Superior temporal gyrus (tissue), 1 donor: ENCODE measurements around the gene WDR1.
A peak's percentile ranks its signal among the peaks of the same experiment; 100 is the strongest.

ENCODE experiments used
- DNase-seq: peaks from one replicate; pipeline ENCODE4 v3.0.0-alpha.2; 2016; ENCODE audit errors: extremely low spot score

Gene WDR1

DNA sequence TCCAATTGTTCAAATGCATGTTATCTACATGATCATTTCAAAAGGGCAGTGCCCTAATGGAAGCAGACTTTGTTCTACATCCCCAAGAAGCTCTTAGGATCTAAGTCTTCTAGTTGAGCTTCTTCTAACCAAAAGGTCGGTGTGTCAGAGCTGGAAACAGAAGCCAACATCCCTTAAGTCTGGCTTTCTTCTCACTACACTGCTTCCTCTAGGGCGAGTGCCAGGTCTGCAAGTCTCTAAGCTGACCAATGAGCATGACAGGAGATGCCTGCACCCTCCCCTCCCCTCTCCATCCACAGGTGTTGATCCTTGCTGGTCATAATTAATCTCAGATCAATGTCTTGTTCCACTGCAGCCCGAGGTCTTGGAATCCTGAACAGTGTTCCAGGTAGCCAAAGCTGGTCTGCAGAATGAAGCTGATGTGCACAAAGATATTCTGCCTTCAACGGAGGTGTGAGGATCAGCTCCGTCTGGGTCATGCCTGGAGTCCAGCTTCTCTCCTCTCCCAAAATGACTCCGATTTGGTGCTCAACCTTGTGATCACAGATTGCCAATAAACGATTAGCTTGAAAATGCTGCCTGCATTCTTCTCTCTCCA is 44.1 kb downstream of the WDR1 start:
- no peak for DNase-seq

DNA sequence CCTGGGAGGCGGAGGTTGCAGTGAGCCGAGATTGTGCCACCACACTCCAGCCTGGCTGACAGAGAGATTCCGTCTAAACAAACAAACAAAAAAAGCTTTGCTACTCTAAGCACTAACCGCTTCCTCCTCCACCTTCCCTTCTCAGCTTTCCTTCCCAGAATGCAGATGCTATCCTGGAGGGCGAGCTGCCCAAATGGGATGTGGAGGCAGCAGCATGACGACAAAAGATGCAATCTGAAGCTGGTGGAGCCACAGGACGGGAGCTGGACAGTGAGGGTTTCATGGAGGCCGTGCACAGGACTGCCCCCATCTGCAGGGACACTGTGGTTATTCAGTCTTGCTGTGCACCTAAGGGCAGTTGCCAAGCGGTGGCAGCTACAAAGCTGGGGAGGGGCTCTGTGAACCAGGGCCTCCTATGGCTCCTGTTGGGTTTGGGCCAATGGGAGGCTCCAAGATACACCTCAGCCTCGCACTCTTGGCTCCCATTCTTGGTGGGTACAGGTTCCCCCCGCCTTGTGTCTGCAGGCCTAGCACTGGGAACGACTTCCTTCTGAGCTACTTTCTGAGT is 47.4 kb downstream of the WDR1 start:
- no peak for DNase-seq

DNA sequence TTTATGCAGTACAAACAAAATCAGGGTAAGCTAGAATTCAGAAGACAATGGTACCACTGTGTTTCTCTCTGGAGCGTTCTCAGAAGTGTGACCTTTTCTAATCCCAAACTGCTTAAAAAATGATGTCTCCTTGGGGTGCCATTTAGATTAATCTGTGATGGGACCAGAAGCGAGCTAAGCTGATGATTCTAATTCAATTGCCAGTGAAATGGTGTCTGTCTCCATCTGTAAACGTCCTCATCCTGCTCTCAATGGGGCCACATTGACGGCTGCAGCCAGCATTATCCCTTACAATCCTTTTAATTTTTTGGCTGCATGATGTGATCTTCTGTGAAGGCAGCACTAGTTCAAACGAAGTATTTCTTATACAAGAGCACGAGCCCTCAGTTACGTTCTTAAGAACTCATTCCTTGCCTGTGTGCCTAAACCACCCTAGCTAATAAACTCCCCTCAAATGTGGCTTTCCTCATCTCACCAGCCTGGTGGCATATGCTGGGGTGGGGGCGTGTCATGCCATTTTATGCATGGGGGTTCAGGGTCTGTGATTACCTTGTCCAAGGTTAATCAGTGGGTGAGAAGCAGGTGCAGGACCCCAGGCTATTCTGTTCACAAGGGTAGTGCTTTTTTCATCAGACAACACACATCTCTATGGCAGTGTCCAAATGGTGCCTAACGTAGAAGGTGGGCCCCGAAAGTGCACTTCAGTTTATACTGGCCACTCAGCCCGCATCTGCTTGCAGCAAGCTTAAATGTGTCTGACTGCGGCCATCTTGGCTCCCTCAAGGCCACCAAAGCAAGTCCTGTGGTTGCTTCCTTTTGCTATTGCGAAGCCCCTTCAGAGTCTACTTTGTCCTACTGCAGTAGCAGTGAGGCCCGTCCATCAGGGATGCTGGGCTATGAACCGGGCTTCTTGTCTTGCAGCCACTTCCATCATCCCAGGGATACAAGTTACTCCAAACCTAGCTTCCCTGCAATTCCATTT is 49.6 kb downstream of the WDR1 start:
- DNase-seq: no peak

DNA sequence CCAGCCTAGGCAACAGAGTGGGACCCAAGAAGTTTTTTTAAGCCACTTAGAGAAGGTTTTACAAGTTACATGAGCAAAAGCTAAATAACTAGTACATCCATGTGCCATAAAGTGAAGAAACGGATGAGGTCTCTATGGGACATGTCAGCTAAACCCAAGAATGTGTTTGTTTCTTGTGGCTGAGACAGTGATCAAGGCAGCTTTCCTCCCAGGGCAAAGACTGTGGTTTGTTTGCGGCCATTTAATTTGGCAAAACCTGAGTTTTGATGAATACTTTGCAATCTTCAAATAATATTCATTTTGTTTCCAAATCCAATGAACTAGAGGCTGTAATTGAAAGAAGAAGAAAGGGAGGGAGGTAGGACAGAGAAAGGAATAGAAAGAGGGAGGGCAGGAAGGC is 50.4 kb downstream of the WDR1 start:
- DNase-seq: no peak

DNA sequence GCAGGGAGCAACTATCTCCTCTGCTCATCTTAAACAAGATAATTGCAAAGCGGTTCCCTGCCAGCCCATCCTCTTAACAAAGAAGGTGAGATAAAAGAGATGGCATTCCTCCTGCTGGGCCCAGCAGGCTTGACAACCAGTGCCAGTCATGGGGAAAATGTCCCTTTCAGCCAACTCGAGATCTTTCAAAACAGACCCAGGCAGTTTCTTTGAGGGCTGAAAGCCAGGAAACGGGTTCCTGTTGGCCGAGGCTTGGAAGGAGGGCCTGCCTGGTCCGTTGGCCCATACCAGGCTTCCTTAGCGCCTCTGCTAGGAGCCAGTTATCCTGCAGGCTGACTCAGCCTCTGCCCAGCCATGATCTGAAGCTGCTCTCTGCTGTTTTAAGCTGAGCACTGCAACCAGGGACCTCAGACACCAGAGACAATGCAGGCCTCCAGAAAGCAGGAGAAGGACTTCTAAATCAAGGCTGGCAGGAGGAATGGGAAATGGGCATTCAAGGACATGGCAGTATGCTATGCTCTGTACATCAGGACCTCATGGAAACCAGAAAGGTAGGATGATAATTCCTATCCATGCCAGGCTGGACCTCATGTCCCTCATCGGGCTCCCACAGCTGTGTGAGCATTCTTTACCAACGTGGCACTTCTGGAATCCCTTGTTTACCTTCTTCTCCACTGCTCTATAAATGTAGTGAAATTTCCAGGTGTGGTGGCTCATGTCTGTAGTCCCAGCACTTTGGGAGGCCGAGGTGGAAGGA is 52.9 kb downstream of the WDR1 start:
- peak; percentile 86 for DNase-seq

DNA sequence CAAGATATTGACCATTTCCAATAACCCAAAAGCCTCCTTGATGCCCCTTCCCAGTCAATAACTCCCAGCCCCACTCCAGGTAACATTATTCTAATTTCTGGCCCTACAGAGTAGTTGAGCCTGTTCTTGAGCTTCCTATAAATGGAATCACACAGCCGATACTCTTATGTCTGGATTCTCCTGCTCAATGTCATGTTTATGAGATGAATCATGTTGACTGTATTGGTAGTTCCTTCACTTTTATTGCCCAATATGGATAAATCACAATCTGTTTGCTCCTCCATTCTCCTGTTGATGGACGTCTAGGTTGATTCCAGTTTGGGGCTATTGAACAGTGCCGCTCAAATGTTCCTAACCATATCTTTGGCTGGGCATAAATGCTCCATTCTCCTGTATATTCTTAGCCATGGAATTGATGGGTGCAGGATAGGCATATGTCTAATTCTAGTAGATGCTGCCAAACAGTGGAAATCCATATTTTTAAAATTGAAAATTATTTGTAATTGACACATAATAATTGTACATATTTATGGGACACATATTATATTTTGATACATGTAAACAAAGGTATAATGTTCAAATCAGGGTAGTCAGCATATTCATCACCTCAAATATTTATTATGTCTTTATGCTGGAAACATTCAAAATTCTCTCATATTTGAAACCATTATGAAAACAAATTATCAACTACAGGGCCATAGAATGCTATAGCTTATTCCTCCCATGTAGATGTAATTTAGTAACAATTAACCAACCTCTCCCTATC is 54.8 kb downstream of the WDR1 start:
- no peak for DNase-seq

DNA sequence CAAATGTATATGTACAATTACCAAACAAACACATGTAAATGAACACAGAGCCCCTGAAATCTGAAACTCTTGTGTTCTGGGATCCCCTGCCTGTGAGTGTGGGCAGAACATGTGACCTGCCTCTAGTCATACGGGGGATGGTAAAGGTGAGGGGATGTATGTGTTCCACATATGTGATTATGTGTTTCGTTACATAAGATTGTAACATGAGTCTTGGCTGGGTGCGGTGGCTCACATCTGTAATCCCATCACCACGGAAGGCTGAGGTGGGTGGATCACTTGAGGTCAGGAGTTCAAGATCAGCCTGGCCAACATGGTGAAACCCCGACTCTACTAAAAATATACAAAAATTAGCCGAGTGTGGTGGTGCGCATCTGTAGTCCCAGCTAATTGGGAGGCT is 58.2 kb downstream of the WDR1 start:
- no peak for DNase-seq

DNA sequence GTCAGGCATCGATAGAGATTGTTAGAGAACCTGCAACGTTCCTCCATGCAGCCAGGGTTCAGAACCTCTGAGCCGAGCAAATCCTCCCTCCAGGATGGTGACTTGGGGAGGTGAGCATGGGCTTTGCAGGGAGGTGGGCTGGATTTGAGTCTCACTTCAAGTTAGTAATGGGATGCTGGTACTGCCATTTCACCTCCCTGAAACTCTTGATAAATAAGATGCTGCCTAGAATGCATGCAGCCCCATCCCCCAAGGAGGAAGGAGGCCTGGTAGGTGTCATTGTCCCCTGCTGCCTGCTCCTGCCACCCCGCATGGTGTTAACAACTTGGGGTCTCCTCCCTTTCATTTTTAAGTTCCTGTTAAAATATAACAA is 59.6 kb downstream of the WDR1 start:
- DNase-seq: no peak

DNA sequence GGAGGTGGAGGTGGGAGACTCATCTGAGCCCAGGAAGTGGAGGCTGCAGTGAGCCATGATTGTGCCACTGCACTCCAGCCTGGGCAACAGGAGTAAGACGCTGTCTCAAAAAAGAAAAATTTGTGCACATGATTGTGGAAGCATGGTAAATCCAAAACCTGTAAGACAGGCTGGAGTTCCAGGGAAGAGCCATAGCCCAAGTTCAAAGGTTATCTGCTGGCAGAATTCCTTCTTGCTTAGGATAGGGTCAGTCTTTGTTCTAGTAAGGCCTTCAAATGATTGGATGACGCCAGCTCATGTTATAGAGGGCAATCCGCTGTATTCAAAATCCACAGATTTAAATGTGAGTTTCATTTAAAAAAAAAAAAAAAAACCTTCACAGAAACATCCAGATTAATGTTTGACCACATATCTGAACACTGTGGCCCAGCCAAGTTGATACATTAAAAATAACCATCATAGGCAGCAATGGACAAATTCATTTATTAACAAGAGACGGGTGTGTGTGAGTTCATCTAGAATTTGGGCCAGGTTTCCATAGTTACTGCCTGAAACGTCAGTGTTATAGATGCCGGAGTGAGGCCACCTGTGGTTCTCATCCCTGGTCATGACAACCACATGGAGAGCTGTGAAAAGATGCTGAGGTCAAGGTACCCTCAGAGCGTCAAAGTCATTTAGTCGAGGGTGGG is 60.1 kb downstream of the WDR1 start:
- no peak for DNase-seq

DNA sequence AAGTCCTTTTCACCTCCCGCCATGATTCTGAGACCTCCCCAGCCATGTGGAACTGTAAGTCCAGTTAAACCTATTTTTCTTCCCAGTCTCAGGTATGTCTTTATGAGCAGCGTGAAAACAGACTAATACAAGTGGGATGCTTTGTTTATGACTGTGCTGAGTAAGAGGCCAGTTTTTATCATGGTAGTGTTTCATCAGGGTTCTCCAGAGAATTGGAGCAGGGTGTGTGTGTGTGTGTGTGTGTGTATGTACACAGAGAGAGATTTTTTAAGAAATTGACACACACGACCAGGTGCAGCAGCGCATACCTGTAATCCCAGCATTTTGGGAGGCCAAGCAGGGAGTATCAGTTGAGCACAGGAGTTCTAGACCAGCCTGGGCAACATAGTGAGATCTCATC is 60.7 kb downstream of the WDR1 start:
- no peak for DNase-seq

DNA sequence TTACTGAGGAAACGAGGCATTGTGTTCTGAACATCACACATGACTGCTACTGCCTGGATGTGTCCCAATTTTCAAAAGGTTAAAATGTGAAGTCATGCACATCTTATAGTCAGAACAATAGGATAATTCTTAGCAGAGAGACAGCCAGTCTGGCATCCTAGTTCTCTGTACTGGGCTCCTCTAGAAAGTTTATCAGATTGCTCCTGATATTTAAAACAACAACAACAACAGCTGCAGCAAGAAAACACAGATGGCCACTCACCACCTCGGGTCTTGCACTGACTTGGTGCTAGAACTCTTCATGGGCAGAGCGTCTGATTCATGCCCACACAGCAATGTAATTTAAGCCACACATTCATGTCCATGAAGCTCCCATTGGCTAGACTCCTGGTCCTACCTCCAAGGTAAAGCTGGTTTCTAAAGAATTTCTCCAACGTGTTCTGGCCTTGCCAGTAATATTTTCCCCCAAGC is 62.0 kb downstream of the WDR1 start:
- no peak for DNase-seq

DNA sequence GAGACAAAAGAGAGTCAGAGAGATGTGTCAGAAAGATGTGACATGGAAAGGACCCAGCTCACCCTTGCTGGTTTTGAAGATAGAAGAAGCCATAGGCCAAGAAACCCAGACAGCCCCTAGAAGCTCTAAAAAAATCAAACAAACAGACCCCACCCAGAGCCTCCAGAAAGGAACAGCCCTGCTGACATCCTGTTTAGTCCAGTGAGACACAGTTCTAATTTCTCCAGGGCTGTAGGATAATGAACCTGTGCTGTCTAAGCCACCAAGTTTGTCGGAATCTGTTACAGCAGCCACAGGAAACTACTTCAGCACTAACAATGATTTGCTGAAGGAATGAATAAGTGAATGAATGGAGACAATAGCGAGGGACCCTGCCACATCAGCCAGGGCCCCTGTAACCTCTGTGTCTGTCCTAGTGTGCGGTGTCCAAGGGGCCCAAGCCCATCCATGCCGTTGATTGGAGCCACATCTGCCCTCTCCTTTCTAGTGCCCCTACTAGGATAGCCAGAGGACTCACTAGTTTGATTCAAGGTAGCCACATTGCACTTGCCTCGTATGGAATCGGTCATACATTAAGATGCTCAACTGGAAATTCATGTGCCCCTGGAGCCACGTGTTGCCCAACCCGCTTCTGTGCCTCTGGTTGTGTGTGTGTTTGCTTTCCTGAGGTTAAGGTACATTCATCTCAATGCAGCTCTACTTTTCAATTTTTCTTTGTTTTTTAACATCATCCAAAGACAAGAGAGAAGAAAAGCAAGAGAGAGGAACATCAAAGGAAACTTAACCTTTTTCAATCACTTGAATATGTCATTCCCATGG is 62.8 kb downstream of the WDR1 start:
- DNase-seq: no peak

DNA sequence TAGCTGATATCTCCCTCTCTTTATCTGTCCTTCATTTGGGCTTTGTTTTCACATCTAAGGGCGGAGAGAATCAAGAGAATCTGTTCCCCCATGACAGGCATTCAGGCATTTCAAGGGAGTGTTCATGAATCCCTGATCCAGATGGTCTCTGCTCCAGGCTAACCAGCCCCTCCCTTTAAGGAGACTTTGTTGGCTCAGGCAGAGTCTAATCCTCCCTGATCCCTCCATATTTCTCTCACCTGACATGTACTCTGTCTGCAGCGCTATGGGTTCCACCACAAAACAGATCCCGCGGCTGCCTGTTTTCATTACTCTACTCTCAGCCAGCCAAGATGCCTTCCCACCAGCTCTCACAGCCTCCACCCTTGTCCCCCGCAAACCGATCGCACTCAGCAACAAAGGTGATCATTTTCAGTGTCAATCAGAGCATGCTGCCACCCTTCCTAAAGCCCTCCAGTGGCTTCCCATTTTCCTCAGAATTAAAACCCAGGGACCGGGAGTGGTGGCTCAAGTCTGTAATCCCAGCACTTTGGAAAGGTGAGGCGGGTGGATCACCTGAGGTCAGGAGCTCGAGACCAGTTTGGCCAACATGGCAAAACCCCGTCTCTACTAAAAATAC is 65.0 kb downstream of the WDR1 start:
- DNase-seq: no peak

DNA sequence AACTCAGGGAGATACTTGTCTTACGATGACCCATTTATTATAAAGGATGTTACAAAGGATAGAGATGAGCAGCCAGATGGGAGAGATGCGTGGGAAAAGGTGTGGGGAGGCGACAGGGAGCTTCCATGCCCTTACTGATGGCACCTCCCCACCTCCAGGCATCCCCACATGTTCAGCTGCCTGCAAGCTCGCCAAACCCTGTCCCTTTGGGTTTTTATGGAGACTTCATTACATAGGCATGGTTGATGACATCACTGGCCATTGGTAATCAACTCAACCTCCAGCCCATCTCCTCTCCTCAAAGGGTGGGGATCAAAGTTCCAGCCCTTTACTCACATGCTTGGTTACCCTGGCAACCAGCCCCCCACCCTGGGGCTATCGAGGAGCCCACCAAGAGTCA is 65.9 kb downstream of the WDR1 start:
- DNase-seq: no peak

DNA sequence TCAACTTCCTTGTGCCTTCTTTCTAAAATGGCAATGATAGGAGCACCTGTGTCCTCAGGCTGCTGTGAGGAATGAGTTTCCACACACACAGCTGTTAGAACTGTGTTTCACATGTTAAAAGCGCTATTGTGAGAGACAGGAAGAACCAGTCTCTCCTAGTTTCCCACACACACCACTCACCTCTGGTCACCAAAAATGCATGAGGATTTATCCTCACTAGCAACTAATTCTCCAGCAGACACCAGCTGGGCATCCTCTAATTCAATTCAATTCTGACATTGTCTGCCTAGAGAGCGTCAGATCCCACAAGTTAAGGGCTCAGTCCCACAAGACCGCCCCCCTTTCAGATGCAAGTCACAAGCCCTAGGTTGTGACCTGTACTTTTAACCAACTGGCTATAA is 66.3 kb downstream of the WDR1 start:
- no peak for DNase-seq

DNA sequence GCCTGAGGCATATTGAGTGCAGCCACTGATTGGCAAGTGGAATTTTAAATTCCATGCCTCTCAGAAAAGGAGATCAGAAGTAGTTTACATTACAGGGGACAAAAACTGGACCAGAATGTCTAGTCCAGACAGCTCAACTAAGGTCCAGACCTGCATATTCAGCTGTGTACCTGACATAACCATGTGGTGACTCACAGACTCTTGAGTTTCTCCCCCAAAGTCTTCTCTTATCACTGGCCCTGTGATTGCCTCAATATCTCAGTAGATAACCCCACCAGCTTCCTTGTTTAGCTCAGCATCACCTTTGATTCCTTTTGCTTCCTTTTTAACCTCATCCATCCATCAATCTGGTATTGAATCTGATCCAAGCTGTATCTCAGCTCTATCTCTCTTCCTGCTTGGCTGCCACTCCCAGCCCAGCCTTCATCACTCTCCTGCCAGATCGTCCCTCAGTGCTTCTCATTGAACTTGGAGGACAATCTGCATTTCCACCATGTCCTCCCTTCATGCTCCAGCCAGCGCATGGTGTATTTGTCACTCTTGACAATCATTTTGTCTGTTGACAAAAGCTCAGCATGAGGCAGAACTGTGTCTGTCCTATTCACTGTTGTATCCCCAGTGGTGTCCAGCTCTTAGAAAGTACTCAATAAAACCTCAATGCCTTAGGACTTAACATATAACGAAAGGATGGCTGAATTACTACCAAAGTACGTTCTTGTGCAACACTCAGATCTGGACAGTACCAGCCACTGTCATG is 67.5 kb downstream of the WDR1 start:
- DNase-seq: no peak

DNA sequence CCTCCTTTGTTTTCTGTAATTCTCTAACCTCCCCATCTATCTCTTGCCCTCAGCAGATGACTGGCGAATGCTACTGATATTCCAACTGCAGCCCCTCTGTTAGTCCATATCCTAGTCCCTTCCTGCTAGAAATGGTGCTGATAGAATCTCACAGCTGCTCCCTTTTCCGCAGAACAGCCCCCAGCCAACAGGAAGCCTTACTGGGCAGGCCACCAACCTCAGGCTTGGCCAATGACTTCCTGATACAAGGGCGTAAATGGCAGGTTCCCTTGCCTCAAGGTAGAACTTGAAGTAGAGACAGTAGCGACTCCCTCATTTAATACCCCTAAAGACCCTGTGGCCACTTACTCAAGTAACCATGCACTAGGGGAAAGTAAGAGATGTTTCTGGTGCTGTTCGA is 68.6 kb downstream of the WDR1 start:
- no peak for DNase-seq

DNA sequence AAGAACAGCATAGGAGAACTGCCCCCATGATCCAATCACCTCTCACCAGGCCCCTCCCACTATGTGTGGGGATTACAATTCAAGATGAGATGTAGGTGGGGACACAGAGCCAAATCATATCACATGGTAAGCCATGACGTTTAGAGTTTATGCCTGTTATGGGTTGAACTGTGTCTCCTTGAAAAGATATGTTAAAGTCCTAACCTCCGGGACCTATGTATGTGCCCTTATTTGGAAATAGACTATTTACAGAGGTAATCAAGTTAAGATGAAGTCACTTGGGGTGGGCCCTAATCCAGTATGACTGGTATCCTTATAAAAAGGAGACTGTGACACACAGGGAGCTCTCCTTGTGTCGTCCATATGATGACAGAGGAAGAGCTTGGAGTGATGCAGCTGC is 70.1 kb downstream of the WDR1 start:
- no peak for DNase-seq

DNA sequence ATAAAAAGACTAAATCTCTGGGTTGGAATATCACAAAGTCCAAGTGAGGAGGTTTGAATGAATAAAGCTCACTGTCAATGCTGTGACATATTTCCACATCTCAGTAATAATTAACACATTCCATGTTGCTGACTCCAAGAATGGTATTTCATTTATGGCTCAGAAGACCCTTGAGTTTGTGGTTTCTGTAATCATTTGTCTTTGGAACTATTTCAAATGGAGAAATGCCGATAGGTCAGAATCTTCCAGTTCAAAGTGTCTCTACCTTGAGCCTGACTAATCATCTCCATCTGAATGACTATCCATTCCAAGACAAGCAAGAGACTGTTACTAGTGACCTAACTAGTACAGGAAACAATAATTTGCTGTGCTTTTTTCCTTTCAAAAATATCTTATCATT is 71.1 kb downstream of the WDR1 start:
- DNase-seq: no peak
